ENCODE measurements around the gene KCNJ12. TPM values are rescaled to one million over a fixed set of nuclear protein-coding genes. Genes with fewer than 3 reads are reported as not detected.
"Not testable (repeated sequence)": the region's sequence is repeated elsewhere in the genome, so short reads cannot be mapped to it uniquely, and the experiment has no call there.

The KCNJ12 gene
- total and polyA plus RNA-seq, 2 of the 4 experiments (the other 2 are of a cell fraction): under 0.01 to 0.10 TPM

GRCh38 chr17:21425736-21426135, 49.6 kb downstream of the KCNJ12 start:
- no peak overlapping the region for H4K5ac ChIP-seq (ENCODE audit: low read depth, low read length)
- no TSS peak for BruUV-seq (replicated peaks)

GRCh38 chr17:21426246-21426645, 50.1 kb downstream of the KCNJ12 start:
- H2AFZ ChIP-seq (replicated peaks; ENCODE audit: low read length, poor library complexity); H3K4ac ChIP-seq (ENCODE audit: low read depth, low read length); H4K20me1 ChIP-seq (ENCODE audit: insufficient read depth, low read length); H2AK5ac ChIP-seq (ENCODE audit: low read depth, low read length); H3K18ac ChIP-seq (ENCODE audit: low read depth, low read length); BruUV-seq (replicated peaks); H2AK9ac ChIP-seq (replicated peaks; ENCODE audit: low read depth, low read length, poor library complexity); intact Hi-C loops (cut with micrococcal nuclease); H3K27ac ChIP-seq (ENCODE audit: insufficient read depth, low read length); H3K56ac ChIP-seq (ENCODE audit: extremely low read depth, insufficient read depth, low read length); H3K23ac ChIP-seq (ENCODE audit: low read depth, low read length); H2BK5ac ChIP-seq (ENCODE audit: low read depth, low read length, poor library complexity, severe bottlenecking); H4K91ac ChIP-seq (ENCODE audit: insufficient read depth, low read depth, low read length); H3K14ac ChIP-seq (replicated peaks; ENCODE audit: low read depth, low read length); ATAC-seq (ENCODE audit: low read depth); H2BK120ac ChIP-seq (ENCODE audit: low read depth, low read length); H3K9me3 ChIP-seq (ENCODE audit: control insufficient read depth, insufficient read depth, low read length); H3K9me1 ChIP-seq (ENCODE audit: insufficient read depth, low read length); H3K9ac ChIP-seq (ENCODE audit: low read depth, low read length); dilution Hi-C loops (cut with HindIII; ENCODE audit: low sequenced_read_pairs, unreplicated experiment); DNase-seq; H4K5ac ChIP-seq (ENCODE audit: low read depth, low read length); H3K79me1 ChIP-seq (ENCODE audit: low read depth in 1 of 2, low read length in 2 of 2); CTCF ChIA-PET; H3K27me3 ChIP-seq (ENCODE audit: control insufficient read depth, insufficient read depth, low read length); POLR2A ChIA-PET (ENCODE audit: unreplicated experiment); H2BK20ac ChIP-seq (ENCODE audit: low read depth, low read length); H3K4me2 ChIP-seq (ENCODE audit: low read depth, low read length); H4K8ac ChIP-seq (ENCODE audit: low read depth in 2 of 2, low read length in 2 of 2); H3K36me3 ChIP-seq (ENCODE audit: control insufficient read depth, insufficient read depth, low read length); H3K4me3 ChIP-seq (ENCODE audit: insufficient read depth, low read depth, low read length); H2BK15ac ChIP-seq (ENCODE audit: low read depth, low read length): not testable (repeated sequence)
- in situ Hi-C loops (cut with MboI; ENCODE audit: low sequenced_read_pairs): loop anchor here (10.0 kb wide), 1 partner anchor 279 kb away; no protein-coding TSS in a partner anchor
- H3K4me1 ChIP-seq (ENCODE audit: control insufficient read depth, insufficient read depth, low read length): peaks cover 15% of the 10 kb centered on the region
- whole genome bisulfite sequencing, 2 experiments (ENCODE audit: extremely low coverage in 2 of 2, insufficient read length in 1 of 2): no CpG with 5 or more reads among the region's 8 CpGs

More at GRCh38 chr17:21425736-21426135, 49.6 kb downstream of the KCNJ12 start:
- Histone ChIP-seq H2BK20ac (ENCODE audit: low read depth, low read length) (no peak overlapping the region), H2AK5ac (ENCODE audit: low read depth, low read length) (no peak overlapping the region), H3K18ac (ENCODE audit: low read depth, low read length) (no peak overlapping the region), H3K56ac (ENCODE audit: extremely low read depth, insufficient read depth, low read length) (no peak overlapping the region), H4K8ac (ENCODE audit: low read depth in 2 of 2, low read length in 2 of 2) (no peak overlapping the region), H3K9me3 (ENCODE audit: control insufficient read depth, insufficient read depth, low read length) (no peaks in the 10 kb centered on the region), H4K20me1 (ENCODE audit: insufficient read depth, low read length) (no peaks in the 10 kb centered on the region), H3K36me3 (ENCODE audit: control insufficient read depth, insufficient read depth, low read length) (no peaks in the 10 kb centered on the region), H3K9me1 (ENCODE audit: insufficient read depth, low read length) (no peaks in the 10 kb centered on the region), H2AFZ (replicated peaks; ENCODE audit: low read length, poor library complexity) (no peak overlapping the region), H3K4me1 (ENCODE audit: control insufficient read depth, insufficient read depth, low read length) (peaks cover 15% of the 10 kb centered on the region), H3K9ac (ENCODE audit: low read depth, low read length) (no peak overlapping the region), H3K27me3 (ENCODE audit: control insufficient read depth, insufficient read depth, low read length) (no peaks in the 10 kb centered on the region), H3K4me3 (ENCODE audit: insufficient read depth, low read depth, low read length) (no peak overlapping the region), H2BK120ac (ENCODE audit: low read depth, low read length) (no peak overlapping the region), H4K91ac (ENCODE audit: insufficient read depth, low read depth, low read length) (no peak overlapping the region), H2BK5ac (ENCODE audit: low read depth, low read length, poor library complexity, severe bottlenecking) (no peak overlapping the region), H3K79me1 (ENCODE audit: low read depth in 1 of 2, low read length in 2 of 2) (no peaks in the 10 kb centered on the region), H3K27ac (ENCODE audit: insufficient read depth, low read length) (no peak overlapping the region), H3K23ac (ENCODE audit: low read depth, low read length) (no peak overlapping the region), H2AK9ac (replicated peaks; ENCODE audit: low read depth, low read length, poor library complexity) (no peak overlapping the region), H3K14ac (replicated peaks; ENCODE audit: low read depth, low read length) (no peak overlapping the region), H3K4ac (ENCODE audit: low read depth, low read length) (no peak overlapping the region), H3K4me2 (ENCODE audit: low read depth, low read length) (no peak overlapping the region; the same call in 1 of the 2 replicates), H2BK15ac (ENCODE audit: low read depth, low read length) (no peak overlapping the region)
- DNase-seq: peak; percentile 38
- POLR2A ChIA-PET (ENCODE audit: unreplicated experiment): no interaction called here
- 60% methylated on average over 1 of the region's 4 CpGs; no CpG with 5 or more reads in 1 of the 2 experiments for WGBS, 2 experiments (ENCODE audit: extremely low coverage in 2 of 2, insufficient read length in 1 of 2)
- in situ Hi-C loops (cut with MboI; ENCODE audit: low sequenced_read_pairs): loop anchor here (10.0 kb wide), 1 partner anchor 279 kb away; no protein-coding TSS in a partner anchor
- CTCF ChIA-PET: no interaction called here
- TF ChIP-seq MAZ (IDR thresholded peaks at IDR 0.05; ENCODE audit: borderline replicate concordance, low read depth, low read length) (no peak), CEBPB (IDR thresholded peaks at IDR 0.05; ENCODE audit: low read depth, low read length) (0 out of 2 replicates have a peak, but pooled peaks have one; percentile 10)
- intact Hi-C loops (cut with micrococcal nuclease): no loop called here
- dilution Hi-C loops (cut with HindIII; ENCODE audit: low sequenced_read_pairs, unreplicated experiment): no loop called here
- no peak for ATAC-seq (ENCODE audit: low read depth)
